ENCODE measurements around the gene RAB26.
"Not testable (repeated sequence)": the region's sequence is repeated elsewhere in the genome, so short reads cannot be mapped to it uniquely, and the experiment has no call there.

The RAB26 gene

GRCh38 chr16:2106211-2106610 lies 42.2 kb upstream of the RAB26 start:
- not testable (repeated sequence) for H3K27ac ChIP-seq (ENCODE audit: low read depth, low read length, poor library complexity, severe bottlenecking); H3K36me3 ChIP-seq (ENCODE audit: insufficient read depth, low read length); H3K4me1 ChIP-seq (ENCODE audit: insufficient read depth, low read length, severe bottlenecking); H3K27me3 ChIP-seq (ENCODE audit: insufficient read depth, low read length); H3F3A ChIP-seq (ENCODE audit: insufficient read depth, low read length); H3K9ac ChIP-seq (ENCODE audit: low read length); H3K4me3 ChIP-seq (ENCODE audit: low read depth, low read length, poor library complexity, severe bottlenecking); H3K4me2 ChIP-seq (ENCODE audit: low read length); H2AFZ ChIP-seq (ENCODE audit: low read length); H3K79me2 ChIP-seq (ENCODE audit: insufficient read depth, low read length); H4K20me1 ChIP-seq (ENCODE audit: insufficient read depth, low read length); H3K9me3 ChIP-seq (ENCODE audit: low read length); H3K9me2 ChIP-seq (ENCODE audit: low read depth, low read length)

DNA sequence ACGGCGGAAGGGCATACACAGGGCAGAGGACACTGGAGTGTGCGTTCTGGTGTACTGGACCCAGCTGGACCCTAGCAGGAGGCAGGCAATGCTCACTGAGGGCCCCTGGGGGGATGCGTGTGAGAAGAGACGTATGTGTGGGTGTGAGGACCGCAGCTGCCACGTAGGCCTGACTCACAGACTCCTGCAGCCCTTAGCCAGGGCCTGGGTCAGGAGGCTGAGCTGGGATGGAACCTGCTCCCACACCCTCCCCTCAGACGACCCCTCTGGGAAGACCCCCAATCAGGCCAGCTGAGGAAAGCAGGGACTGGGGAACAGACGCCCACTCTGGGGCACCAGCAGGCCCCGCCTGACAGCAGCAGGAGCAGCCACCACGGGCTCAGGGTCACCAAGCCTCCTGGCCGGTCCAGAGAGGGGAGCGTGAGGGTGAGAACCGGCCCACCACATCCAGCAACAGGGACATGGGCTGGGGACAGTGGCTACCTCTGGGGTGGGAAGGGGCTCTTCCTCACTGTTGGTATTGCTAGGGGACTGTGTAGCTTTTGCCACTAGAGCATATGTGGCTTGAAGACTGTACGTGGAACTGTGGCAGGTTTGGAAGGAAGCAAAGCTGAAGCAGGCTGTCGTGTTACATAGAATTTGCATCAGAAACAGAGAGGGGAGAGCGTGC lies 41.2 kb upstream of the RAB26 start:
- H3K4me2 ChIP-seq (ENCODE audit: low read length); H3K4me1 ChIP-seq (ENCODE audit: insufficient read depth, low read length, severe bottlenecking); H3K27ac ChIP-seq (ENCODE audit: low read depth, low read length, poor library complexity, severe bottlenecking); H3F3A ChIP-seq (ENCODE audit: insufficient read depth, low read length); H3K9ac ChIP-seq (ENCODE audit: low read length); H3K9me3 ChIP-seq (ENCODE audit: low read length); H3K36me3 ChIP-seq (ENCODE audit: insufficient read depth, low read length); H4K20me1 ChIP-seq (ENCODE audit: insufficient read depth, low read length); H2AFZ ChIP-seq (ENCODE audit: low read length); H3K27me3 ChIP-seq (ENCODE audit: insufficient read depth, low read length); H3K9me2 ChIP-seq (ENCODE audit: low read depth, low read length); H3K79me2 ChIP-seq (ENCODE audit: insufficient read depth, low read length); H3K4me3 ChIP-seq (ENCODE audit: low read depth, low read length, poor library complexity, severe bottlenecking): not testable (repeated sequence)

GRCh38 chr16:2107791-2108125 lies 40.7 kb upstream of the RAB26 start:
- H3K27ac ChIP-seq (ENCODE audit: low read depth, low read length, poor library complexity, severe bottlenecking); H2AFZ ChIP-seq (ENCODE audit: low read length): not testable (repeated sequence)

DNA sequence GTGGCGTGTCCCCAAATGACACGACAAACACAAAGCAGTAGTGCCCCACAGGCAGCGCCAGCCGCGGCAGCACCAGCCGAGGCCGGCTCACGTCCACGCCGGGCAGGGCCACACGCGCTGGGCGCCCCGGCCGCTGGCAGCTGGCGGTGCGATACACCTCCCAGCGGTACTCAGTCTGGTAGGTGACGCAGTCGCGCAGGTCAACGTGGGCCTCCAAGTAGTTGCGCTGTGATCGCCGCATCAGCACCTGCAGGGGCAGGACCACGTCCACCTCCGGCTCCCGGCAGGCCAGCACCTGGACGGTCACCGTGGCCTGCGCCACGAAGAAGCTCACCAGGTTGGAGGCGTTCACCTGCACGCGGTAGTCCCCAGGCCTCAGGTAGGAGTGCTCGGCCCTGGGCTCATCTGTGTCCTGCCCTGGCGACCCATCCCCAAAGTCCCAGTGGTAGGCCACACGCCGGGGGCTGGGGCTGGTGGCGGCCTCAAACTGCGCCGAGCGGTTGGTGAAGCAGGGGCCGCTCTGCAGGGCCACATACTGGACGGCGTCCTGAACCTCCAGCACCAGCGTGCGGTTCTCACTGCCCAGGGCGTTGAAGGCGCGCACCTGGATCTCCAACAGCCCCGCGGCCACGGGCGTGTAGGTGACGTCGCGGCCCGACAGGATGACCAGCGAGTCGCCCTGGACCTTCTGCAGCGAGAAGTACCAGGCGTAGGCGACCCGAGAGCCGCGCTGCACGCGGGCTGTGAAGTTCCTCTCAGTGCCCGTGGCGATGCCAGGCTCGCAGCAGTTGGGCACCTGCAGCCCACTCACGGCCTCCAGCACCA lies 39.8 kb upstream of the RAB26 start:
- H3K4me3 ChIP-seq (ENCODE audit: low read depth, low read length, poor library complexity, severe bottlenecking); H3K27ac ChIP-seq (ENCODE audit: low read depth, low read length, poor library complexity, severe bottlenecking); H3F3A ChIP-seq (ENCODE audit: insufficient read depth, low read length); H2AFZ ChIP-seq (ENCODE audit: low read length); H4K20me1 ChIP-seq (ENCODE audit: insufficient read depth, low read length); H3K9ac ChIP-seq (ENCODE audit: low read length); H3K4me1 ChIP-seq (ENCODE audit: insufficient read depth, low read length, severe bottlenecking); H3K79me2 ChIP-seq (ENCODE audit: insufficient read depth, low read length); H3K36me3 ChIP-seq (ENCODE audit: insufficient read depth, low read length); H3K27me3 ChIP-seq (ENCODE audit: insufficient read depth, low read length); H3K9me2 ChIP-seq (ENCODE audit: low read depth, low read length); H3K4me2 ChIP-seq (ENCODE audit: low read length); H3K9me3 ChIP-seq (ENCODE audit: low read length): not testable (repeated sequence)

More at GRCh38 chr16:2107791-2108125, 40.7 kb upstream of the RAB26 start:
- H3K79me2 ChIP-seq (ENCODE audit: insufficient read depth, low read length); H3K36me3 ChIP-seq (ENCODE audit: insufficient read depth, low read length); H3K9ac ChIP-seq (ENCODE audit: low read length); H3K9me3 ChIP-seq (ENCODE audit: low read length); H3K4me2 ChIP-seq (ENCODE audit: low read length); H3K4me1 ChIP-seq (ENCODE audit: insufficient read depth, low read length, severe bottlenecking); H3K9me2 ChIP-seq (ENCODE audit: low read depth, low read length); H3K27me3 ChIP-seq (ENCODE audit: insufficient read depth, low read length); H3F3A ChIP-seq (ENCODE audit: insufficient read depth, low read length); H3K4me3 ChIP-seq (ENCODE audit: low read depth, low read length, poor library complexity, severe bottlenecking); H4K20me1 ChIP-seq (ENCODE audit: insufficient read depth, low read length): not testable (repeated sequence)

GRCh38 chr16:2109271-2109580 lies 39.2 kb upstream of the RAB26 start:
- H3F3A ChIP-seq (ENCODE audit: insufficient read depth, low read length); H3K9me3 ChIP-seq (ENCODE audit: low read length); H3K9ac ChIP-seq (ENCODE audit: low read length): not testable (repeated sequence)

DNA sequence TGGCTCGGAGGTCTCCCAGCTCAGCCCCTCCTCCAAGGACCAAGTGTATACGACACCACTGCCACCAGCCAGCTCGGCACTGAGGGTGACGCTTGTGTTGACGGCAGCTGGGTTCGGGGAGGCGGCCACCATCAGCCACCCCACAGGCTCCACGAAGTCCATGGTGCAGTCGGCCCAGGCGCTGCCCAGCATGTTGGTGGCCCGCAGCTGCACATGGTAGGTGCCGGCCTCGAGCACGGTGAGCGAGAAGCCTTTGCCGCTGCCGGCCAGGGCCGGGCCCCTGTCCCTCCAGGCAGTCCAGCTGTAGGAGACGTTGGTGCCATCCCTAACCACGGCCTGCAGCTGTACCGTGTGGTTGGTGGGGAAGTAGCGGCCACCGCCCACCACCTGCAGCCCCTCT lies 38.6 kb upstream of the RAB26 start:
- not testable (repeated sequence) for H3K9ac ChIP-seq (ENCODE audit: low read length); H3K4me2 ChIP-seq (ENCODE audit: low read length); H3K9me2 ChIP-seq (ENCODE audit: low read depth, low read length); H3K27me3 ChIP-seq (ENCODE audit: insufficient read depth, low read length); H2AFZ ChIP-seq (ENCODE audit: low read length); H3K4me3 ChIP-seq (ENCODE audit: low read depth, low read length, poor library complexity, severe bottlenecking); H3K9me3 ChIP-seq (ENCODE audit: low read length); H3K36me3 ChIP-seq (ENCODE audit: insufficient read depth, low read length); H3F3A ChIP-seq (ENCODE audit: insufficient read depth, low read length); H4K20me1 ChIP-seq (ENCODE audit: insufficient read depth, low read length); H3K27ac ChIP-seq (ENCODE audit: low read depth, low read length, poor library complexity, severe bottlenecking); H3K79me2 ChIP-seq (ENCODE audit: insufficient read depth, low read length); H3K4me1 ChIP-seq (ENCODE audit: insufficient read depth, low read length, severe bottlenecking)

More at GRCh38 chr16:2109271-2109580, 39.2 kb upstream of the RAB26 start:
- not testable (repeated sequence) for H3K4me2 ChIP-seq (ENCODE audit: low read length); H3K79me2 ChIP-seq (ENCODE audit: insufficient read depth, low read length); H3K4me3 ChIP-seq (ENCODE audit: low read depth, low read length, poor library complexity, severe bottlenecking); H3K27me3 ChIP-seq (ENCODE audit: insufficient read depth, low read length); H3K27ac ChIP-seq (ENCODE audit: low read depth, low read length, poor library complexity, severe bottlenecking); H3K9me2 ChIP-seq (ENCODE audit: low read depth, low read length); H3K36me3 ChIP-seq (ENCODE audit: insufficient read depth, low read length); H3K4me1 ChIP-seq (ENCODE audit: insufficient read depth, low read length, severe bottlenecking); H2AFZ ChIP-seq (ENCODE audit: low read length); H4K20me1 ChIP-seq (ENCODE audit: insufficient read depth, low read length)

DNA sequence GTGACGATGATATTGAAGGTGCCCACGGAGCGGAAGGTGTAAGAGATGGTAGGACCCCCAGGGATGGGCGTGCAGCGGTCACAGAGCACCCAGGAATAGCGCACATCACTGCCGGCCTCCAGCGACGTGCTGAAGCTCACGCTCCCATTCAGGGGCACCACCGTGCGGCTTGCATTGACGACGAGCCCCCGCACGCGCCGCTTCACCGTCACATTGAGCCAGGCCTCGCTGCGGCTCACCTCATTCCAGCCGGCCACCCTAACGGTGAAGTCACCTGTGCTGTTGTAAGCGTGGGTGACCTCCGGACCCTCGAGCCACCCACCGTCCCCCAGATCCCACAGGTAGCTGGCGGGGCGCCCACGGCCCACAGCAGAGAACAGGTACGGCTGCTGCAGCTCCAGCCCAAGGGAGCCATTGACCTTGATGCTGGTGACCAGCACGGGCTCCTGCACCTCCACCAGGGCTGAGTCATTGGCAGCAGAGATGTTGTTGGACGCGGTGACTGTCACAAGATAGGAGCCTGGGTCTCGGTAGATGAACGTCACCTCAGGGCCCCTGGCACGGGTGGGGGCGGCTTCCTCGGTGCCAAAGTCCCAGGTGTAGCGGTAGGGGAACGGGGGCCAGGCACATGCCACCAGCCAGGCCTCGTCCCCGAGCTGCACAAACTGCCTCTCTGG lies 38.0 kb upstream of the RAB26 start:
- H3K4me2 ChIP-seq (ENCODE audit: low read length); H3K9ac ChIP-seq (ENCODE audit: low read length); H3K27ac ChIP-seq (ENCODE audit: low read depth, low read length, poor library complexity, severe bottlenecking); H3K79me2 ChIP-seq (ENCODE audit: insufficient read depth, low read length); H3K9me3 ChIP-seq (ENCODE audit: low read length); H4K20me1 ChIP-seq (ENCODE audit: insufficient read depth, low read length); H3K36me3 ChIP-seq (ENCODE audit: insufficient read depth, low read length); H3K27me3 ChIP-seq (ENCODE audit: insufficient read depth, low read length); H3K4me3 ChIP-seq (ENCODE audit: low read depth, low read length, poor library complexity, severe bottlenecking); H2AFZ ChIP-seq (ENCODE audit: low read length); H3F3A ChIP-seq (ENCODE audit: insufficient read depth, low read length); H3K9me2 ChIP-seq (ENCODE audit: low read depth, low read length); H3K4me1 ChIP-seq (ENCODE audit: insufficient read depth, low read length, severe bottlenecking): not testable (repeated sequence)

Data from OCI-LY1 (cell line).